Nephron (organoid): ENCODE measurements around the gene TRMT1L.

Experiments
- H3K27ac Mint-ChIP-seq, 3 experiments: 2 replicates each; pipeline ENCODE4 v1.8.0; 2020; ENCODE audit warnings: mixed read lengths in 3 of 3, mild to moderate bottlenecking in 2 of 3, moderate library complexity in 1 of 3
- H3K27me3 Mint-ChIP-seq: 2 replicates; pipeline ENCODE4 v1.8.0; 2021; ENCODE audit warnings: low read depth, mild to moderate bottlenecking, moderate library complexity, mixed read lengths
- H3K36me3 Mint-ChIP-seq: 2 replicates; pipeline ENCODE4 v1.8.0; 2020; ENCODE audit warnings: low read depth, mixed read lengths
- H3K4me1 Mint-ChIP-seq: 2 replicates; pipeline ENCODE4 v1.8.0; 2020; ENCODE audit warnings: mixed read lengths
- H3K4me3 Mint-ChIP-seq, 3 experiments: 2 replicates each; pipeline ENCODE4 v1.8.0; 2020; ENCODE audit warnings: mild to moderate bottlenecking in 3 of 3, mixed read lengths in 3 of 3, moderate library complexity in 2 of 3
- H3K9me3 Mint-ChIP-seq: 2 replicates; pipeline ENCODE4 v1.8.0; 2020; ENCODE audit warnings: mixed read lengths
- CTCF ChIP-seq, 3 experiments: fragments of 200-600 bp; sonication (generic); IDR thresholded peaks; one replicate each; pipeline ENCODE4 v1.5.0; 2021; ENCODE audit warnings: antibody characterized with exemption in 3 of 3; ENCODE audit not compliant: unreplicated experiment in 3 of 3

Gene TRMT1L

GRCh38 chr1:185139246-185139645 is 17.5 kb downstream of the TRMT1L start:
- H3K27ac Mint-ChIP-seq: no peak overlapping the region
- no peaks in the 10 kb centered on the region for H3K4me1 Mint-ChIP-seq
- no peaks in the 10 kb centered on the region for H3K27me3 Mint-ChIP-seq
- H3K4me3 Mint-ChIP-seq: no peak overlapping the region
- no peak for TF ChIP-seq CTCF (IDR thresholded peaks at IDR 0.05; ENCODE audit: unreplicated experiment in 3 of 3)
- H3K9me3 Mint-ChIP-seq: no peaks in the 10 kb centered on the region
- peaks cover 43% of the 10 kb centered on the region for H3K36me3 Mint-ChIP-seq

GRCh38 chr1:185137896-185138545 is 18.7 kb downstream of the TRMT1L start:
- H3K4me1 Mint-ChIP-seq: no peaks in the 10 kb centered on the region
- H3K27me3 Mint-ChIP-seq: no peaks in the 10 kb centered on the region
- H3K27ac Mint-ChIP-seq: no peak overlapping the region
- TF ChIP-seq CTCF (IDR thresholded peaks at IDR 0.05; ENCODE audit: unreplicated experiment in 3 of 3): no peak
- peaks cover 56% of the 10 kb centered on the region for H3K36me3 Mint-ChIP-seq
- H3K4me3 Mint-ChIP-seq: no peak overlapping the region
- H3K9me3 Mint-ChIP-seq: peaks cover 5% of the 10 kb centered on the region

GRCh38 chr1:185132534-185132933 is 24.2 kb downstream of the TRMT1L start:
- Mint-ChIP-seq H3K9me3 (peaks cover 15% of the 10 kb centered on the region), H3K27ac (no peak overlapping the region), H3K36me3 (peaks cover 81% of the 10 kb centered on the region), H3K4me3 (no peak overlapping the region), H3K4me1 (no peaks in the 10 kb centered on the region), H3K27me3 (no peaks in the 10 kb centered on the region)
- TF ChIP-seq CTCF (IDR thresholded peaks at IDR 0.05; ENCODE audit: unreplicated experiment in 3 of 3): no peak

GRCh38 chr1:185129708-185130107 is 27.0 kb downstream of the TRMT1L start:
- Mint-ChIP-seq H3K4me3 (no peak overlapping the region), H3K27ac (no peak overlapping the region), H3K27me3 (no peaks in the 10 kb centered on the region), H3K36me3 (peaks cover 75% of the 10 kb centered on the region), H3K9me3 (peaks cover 15% of the 10 kb centered on the region), H3K4me1 (no peaks in the 10 kb centered on the region)
- TF ChIP-seq CTCF (IDR thresholded peaks at IDR 0.05; ENCODE audit: unreplicated experiment in 3 of 3): no peak

GRCh38 chr1:185112356-185112755 is 44.4 kb downstream of the TRMT1L start:
- Mint-ChIP-seq H3K9me3 (peaks cover 26% of the 10 kb centered on the region), H3K27ac (no peak overlapping the region), H3K27me3 (no peaks in the 10 kb centered on the region)

More at GRCh38 chr1:185112356-185112755, 44.4 kb downstream of the TRMT1L start:
- TF ChIP-seq CTCF (IDR thresholded peaks at IDR 0.05; ENCODE audit: unreplicated experiment in 3 of 3): no peak
- H3K4me3 Mint-ChIP-seq: no peak overlapping the region
- H3K36me3 Mint-ChIP-seq: peaks cover 27% of the 10 kb centered on the region
- H3K4me1 Mint-ChIP-seq: no peaks in the 10 kb centered on the region
